ENCODE data around the gene CACNG5. TPM values are rescaled to one million over a fixed set of nuclear protein-coding genes. Genes with fewer than 3 reads are reported as not detected.

The CACNG5 gene
- total RNA-seq = not detected in 2 replicates

DNA sequence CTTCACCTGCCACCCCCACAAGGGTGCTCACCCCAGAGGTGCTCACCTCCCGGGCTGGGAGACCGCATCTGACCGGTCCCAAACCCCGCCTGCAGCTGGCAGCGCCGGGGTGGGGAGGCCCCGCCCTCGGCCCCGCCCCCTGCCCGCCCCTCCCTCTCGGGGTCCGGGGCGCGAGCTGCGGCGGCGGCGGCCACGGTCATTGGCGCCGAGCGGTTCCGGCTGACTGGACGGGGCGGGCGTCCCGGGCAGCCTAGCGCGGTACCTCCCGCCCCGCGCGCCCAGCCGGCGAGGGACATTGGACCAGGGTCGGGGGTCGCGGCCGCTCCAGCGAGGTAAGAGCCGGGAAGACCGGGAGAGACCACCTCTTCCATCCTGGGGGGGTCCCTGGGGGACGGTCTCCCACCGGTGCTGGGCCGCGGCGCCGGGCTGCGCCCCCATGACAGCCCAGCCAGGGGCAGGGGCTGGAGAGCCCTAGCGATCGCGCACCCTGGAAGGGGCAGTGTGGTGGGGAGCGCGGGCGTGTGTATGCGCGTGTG lies at the start of gene CACNG5:
TSS of gene CACNG5 (plus strand) at position 199 of the 536 bp plus-strand sequence. CDS start 42,216 bp downstream, outside the sequence.

Small RNA genes lying within 50 kb of the gene (small RNA-seq; reads per million reads assigned to genes)
- gene MIR634 (not detected), gene RNA5SP446 (not detected)

Other genes with a start within 250 kb of the CACNG5 start
- not detected in 2 replicates for gene CACNG4, start 129.6 kb downstream of the CACNG5 start, total RNA-seq
- gene CACNG1, start 209.4 kb downstream of the CACNG5 start, total RNA-seq = not detected in 2 replicates